ENCODE results near the gene AKR7A2.

- TF ChIP-seq CTCF (IDR thresholded peaks at IDR 0.05; ENCODE audit: insufficient read depth, low read length, poor library complexity, severe bottlenecking) = no peak
- TF ChIP-seq EZH2phosphoT487 (conservative IDR thresholded peaks at IDR 0.05; ENCODE audit: low read length) = no peak
Observed at GRCh38 chr1:19308509-19308907, 3.4 kb downstream of the AKR7A2 start.
